ENCODE results near the gene KLHL24. TPM values are rescaled to one million over a fixed set of nuclear protein-coding genes. Genes with fewer than 3 reads are reported as not detected.
"Not testable (repeated sequence)": the region's sequence is repeated elsewhere in the genome, so short reads cannot be mapped to it uniquely, and the experiment has no call there.

KLHL24 gene
- total RNA-seq, 1 donor from 2014 or later: 53.5 TPM

DNA sequence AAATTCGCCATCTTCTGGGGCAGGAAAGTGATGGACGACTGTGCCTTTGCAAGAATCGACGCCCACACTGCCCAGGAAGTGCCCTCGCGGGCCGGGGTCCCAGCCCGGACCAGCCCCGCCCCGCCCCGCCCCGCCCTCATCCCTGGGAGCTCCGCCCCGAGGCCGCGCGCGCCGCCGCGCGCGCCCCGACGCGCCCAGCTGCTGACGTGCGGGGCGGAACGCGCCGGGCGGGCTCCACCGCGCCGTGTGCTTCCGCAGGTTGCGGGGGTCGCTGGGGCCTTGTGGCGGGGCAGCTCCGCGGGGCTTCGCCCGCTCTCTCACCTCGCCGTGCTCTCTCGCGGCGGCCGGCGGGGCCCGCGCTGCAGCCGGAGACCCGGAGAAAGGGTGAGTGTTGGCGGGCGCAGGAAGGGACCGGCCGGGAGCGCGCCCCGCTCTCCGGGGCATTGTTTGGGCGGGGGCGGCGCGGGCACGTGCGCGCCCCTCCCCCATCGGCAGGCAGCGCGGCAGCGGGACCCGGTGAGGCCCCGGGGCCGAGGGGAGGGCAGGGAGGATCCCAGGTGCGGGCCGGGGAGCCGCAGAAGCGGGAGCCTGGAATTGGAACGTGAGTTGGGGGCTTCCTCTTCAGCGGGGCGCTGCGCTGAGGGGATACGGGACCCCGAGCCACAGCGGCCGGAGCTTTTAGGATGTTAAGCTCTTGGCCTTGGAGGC, 62.3 kb downstream of the KLHL24 start, which contains the start of gene YEATS2:
Gene YEATS2, plus strand, starts transcription at position 188 of the 708 bp plus-strand sequence. CDS start 17,366 bp downstream, outside the sequence.
- TF ChIP-seq POLR2AphosphoS5 (IDR thresholded peaks at IDR 0.05; ENCODE audit: insufficient read depth in 1 of 2, low read depth in 1 of 2): no peak
- TF ChIP-seq POLR2A (IDR thresholded peaks at IDR 0.05): peak in 1 of 2 donors; percentile 56
- TF ChIP-seq, protein P1, sequence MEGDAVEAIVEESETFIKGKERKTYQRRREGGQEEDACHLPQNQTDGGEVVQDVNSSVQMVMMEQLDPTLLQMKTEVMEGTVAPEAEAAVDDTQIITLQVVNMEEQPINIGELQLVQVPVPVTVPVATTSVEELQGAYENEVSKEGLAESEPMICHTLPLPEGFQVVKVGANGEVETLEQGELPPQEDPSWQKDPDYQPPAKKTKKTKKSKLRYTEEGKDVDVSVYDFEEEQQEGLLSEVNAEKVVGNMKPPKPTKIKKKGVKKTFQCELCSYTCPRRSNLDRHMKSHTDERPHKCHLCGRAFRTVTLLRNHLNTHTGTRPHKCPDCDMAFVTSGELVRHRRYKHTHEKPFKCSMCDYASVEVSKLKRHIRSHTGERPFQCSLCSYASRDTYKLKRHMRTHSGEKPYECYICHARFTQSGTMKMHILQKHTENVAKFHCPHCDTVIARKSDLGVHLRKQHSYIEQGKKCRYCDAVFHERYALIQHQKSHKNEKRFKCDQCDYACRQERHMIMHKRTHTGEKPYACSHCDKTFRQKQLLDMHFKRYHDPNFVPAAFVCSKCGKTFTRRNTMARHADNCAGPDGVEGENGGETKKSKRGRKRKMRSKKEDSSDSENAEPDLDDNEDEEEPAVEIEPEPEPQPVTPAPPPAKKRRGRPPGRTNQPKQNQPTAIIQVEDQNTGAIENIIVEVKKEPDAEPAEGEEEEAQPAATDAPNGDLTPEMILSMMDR (IDR thresholded peaks at IDR 0.05): no peak
- Histone ChIP-seq H3K27me3 (no peaks in the 10 kb centered on the region), H3K27ac (peak within 1 kb of the TSS; percentile 97), H3K9me3 (no peaks in the 10 kb centered on the region), H3K4me3 (peak within 1 kb of the TSS; percentile 64 to 98), H3K36me3 (peaks cover 0 to 2% of the 10 kb centered on the region in 2 donors), H3K4me1 (peaks cover 30% of the 10 kb centered on the region)
- no peak for DNase-seq (ENCODE audit: extremely low spot score in 2 of 2)
- intact Hi-C loops (cut with DNase I): no loop called here

DNA sequence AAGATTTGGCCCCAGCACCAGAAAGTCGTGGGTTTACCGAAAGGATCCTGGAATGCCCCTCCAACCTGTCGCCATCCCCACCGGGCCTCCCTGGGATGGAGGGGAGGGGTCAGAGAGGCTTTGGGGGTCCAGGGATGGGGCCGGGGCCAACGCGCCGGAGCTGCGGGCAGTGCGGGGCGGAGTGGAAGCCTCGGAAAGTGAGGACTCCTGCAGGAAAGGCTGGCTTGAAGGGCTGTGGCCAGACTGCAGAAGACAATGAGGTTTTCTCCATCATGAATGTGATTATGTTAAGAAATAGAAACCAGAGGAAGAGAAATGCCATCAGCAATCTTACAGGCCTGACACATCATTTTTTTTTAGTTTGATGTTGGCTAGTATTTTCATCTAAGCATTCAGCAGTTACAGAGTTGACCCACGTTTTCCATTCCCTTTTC, 62.9 kb downstream of the KLHL24 start:
- H3K4me3 ChIP-seq: peak overlapping the region; percentile 64 to 98
- TF ChIP-seq POLR2AphosphoS5 (IDR thresholded peaks at IDR 0.05; ENCODE audit: insufficient read depth in 1 of 2, low read depth in 1 of 2) (peak in 1 of 2 donors; percentile 57), POLR2A (IDR thresholded peaks at IDR 0.05) (no peak)
- DNase-seq (ENCODE audit: extremely low spot score in 2 of 2): no peak
- no peaks in the 10 kb centered on the region for H3K27me3 ChIP-seq
- peaks cover 0 to 4% of the 10 kb centered on the region in 2 donors for H3K36me3 ChIP-seq
- H3K9me3 ChIP-seq: no peaks in the 10 kb centered on the region
- H3K4me1 ChIP-seq: peaks cover 30% of the 10 kb centered on the region
- intact Hi-C loops (cut with DNase I): no loop called here
- H3K27ac ChIP-seq: peak overlapping the region; percentile 97

GRCh38 chr3:183698756-183699155, 63.3 kb downstream of the KLHL24 start:
- no peak for DNase-seq (ENCODE audit: extremely low spot score in 2 of 2)
- Histone ChIP-seq H3K9me3 (no peaks in the 10 kb centered on the region), H3K27ac (peak overlapping the region; percentile 97), H3K36me3 (peaks cover 0 to 4% of the 10 kb centered on the region in 2 donors), H3K27me3 (no peaks in the 10 kb centered on the region), H3K4me3 (peak overlapping the region; percentile 64 to 98), H3K4me1 (peaks cover 30% of the 10 kb centered on the region)
- TF ChIP-seq, protein P1 (IDR thresholded peaks at IDR 0.05): no peak
- TF ChIP-seq POLR2A (IDR thresholded peaks at IDR 0.05) (no peak), POLR2AphosphoS5 (IDR thresholded peaks at IDR 0.05; ENCODE audit: insufficient read depth in 1 of 2, low read depth in 1 of 2) (no peak)
- intact Hi-C loops (cut with DNase I): no loop called here

DNA sequence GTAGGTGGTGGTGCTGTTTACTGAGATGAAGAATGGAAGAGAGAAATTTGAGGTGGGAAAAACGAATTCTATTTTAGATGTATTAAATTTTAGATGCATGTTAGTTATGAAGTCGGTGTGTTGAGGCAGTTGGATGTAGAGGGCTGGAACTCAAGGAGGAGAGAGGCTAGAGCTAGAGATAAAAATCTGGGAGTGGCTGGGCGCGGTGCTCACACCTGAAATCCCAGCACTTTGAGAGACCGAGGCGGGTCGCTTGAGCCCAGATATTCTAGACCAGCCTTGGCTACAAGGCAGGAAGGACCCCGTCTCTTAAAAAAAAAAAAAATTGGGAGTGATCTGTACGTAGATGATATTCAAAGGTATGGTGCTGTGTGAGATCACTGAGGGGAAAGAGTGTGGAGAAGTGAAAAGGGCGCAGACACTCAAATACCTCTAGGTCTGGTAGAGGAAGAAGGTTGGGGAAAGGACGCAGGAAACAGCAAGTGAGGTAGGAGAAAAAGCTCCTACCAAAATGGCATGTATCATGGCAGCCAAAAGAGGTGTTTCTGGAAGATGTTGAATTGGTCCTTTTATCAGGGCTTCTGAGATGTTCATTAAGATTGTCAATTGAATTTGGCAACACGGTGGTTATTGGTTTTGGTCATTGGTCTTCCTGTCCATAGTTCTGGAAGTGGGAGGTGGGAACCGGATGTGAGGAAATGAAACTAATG, 64.0 kb downstream of the KLHL24 start:
- Histone ChIP-seq H3K4me1 (peaks cover 30% of the 10 kb centered on the region), H3K9me3 (no peaks in the 10 kb centered on the region), H3K27me3 (no peaks in the 10 kb centered on the region), H3K4me3 (peak overlapping the region; percentile 64 to 98), H3K27ac (peak overlapping the region; percentile 97), H3K36me3 (peaks cover 0 to 4% of the 10 kb centered on the region in 2 donors)
- DNase-seq (ENCODE audit: extremely low spot score in 2 of 2): no peak
- TF ChIP-seq POLR2AphosphoS5 (IDR thresholded peaks at IDR 0.05; ENCODE audit: insufficient read depth in 1 of 2, low read depth in 1 of 2) (no peak), POLR2A (IDR thresholded peaks at IDR 0.05) (no peak)
- TF ChIP-seq, protein P1 (IDR thresholded peaks at IDR 0.05): no peak
- intact Hi-C loops (cut with DNase I): no loop called here

GRCh38 chr3:183701744-183702143, 66.3 kb downstream of the KLHL24 start:
- H3K27ac ChIP-seq: no peak overlapping the region
- H3K4me1 ChIP-seq: peaks cover 30% of the 10 kb centered on the region
- DNase-seq (ENCODE audit: extremely low spot score in 2 of 2): no peak
- H3K4me3 ChIP-seq: no peak overlapping the region
- no peaks in the 10 kb centered on the region for H3K27me3 ChIP-seq
- intact Hi-C loops (cut with DNase I): no loop called here
- H3K9me3 ChIP-seq: no peaks in the 10 kb centered on the region
- H3K36me3 ChIP-seq: peaks cover 0 to 4% of the 10 kb centered on the region in 2 donors
- TF ChIP-seq POLR2AphosphoS5 (IDR thresholded peaks at IDR 0.05; ENCODE audit: insufficient read depth in 1 of 2, low read depth in 1 of 2) (no peak), POLR2A (IDR thresholded peaks at IDR 0.05) (no peak)
- TF ChIP-seq, protein P1 (IDR thresholded peaks at IDR 0.05): no peak

DNA sequence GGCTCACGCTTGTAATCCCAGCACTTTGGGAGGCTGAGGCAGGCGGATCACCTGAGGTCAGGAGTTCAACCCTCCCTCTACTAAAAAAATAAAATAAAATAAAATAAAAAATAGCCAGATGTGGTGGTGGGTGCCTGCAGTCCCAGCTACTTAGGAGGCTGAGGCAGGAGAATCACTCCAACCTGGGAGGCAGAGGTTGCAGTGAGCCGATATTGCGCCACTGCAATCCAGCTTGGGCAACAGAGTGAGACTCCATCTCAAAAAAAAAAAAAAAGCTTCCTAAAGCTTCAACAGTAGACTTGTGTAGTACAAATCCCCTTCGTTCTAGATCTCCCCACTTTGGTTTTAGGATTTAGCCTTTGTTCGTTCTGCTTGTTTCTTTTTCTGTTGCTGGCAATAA, 68.5 kb downstream of the KLHL24 start:
- H3K9me3 ChIP-seq; DNase-seq (ENCODE audit: extremely low spot score in 2 of 2); H3K27me3 ChIP-seq; H3K27ac ChIP-seq; H3K36me3 ChIP-seq; H3K4me3 ChIP-seq; intact Hi-C loops (cut with DNase I): not testable (repeated sequence)
- peaks cover 27% of the 10 kb centered on the region for H3K4me1 ChIP-seq
